ENCODE measurements around the gene RPS27A. TPM values are rescaled to one million over a fixed set of nuclear protein-coding genes. Genes with fewer than 3 reads are reported as not detected.
"Not testable (repeated sequence)": the region's sequence is repeated elsewhere in the genome, so short reads cannot be mapped to it uniquely, and the experiment has no call there.

RPS27A gene
- total RNA-seq (2021; ENCODE audit: unreplicated experiment) (853 TPM), Bru-seq, nascent RNA (percentile 99 among the genes with signal in this experiment), BruChase-seq, experiment 1, labeled RNA remaining after a 2-hour chase (percentile 97 among the genes with signal in this experiment), BruChase-seq, experiment 2, labeled RNA remaining after a 6-hour chase (percentile 98 among the genes with signal in this experiment)
- polyA plus RNA-seq (2012; ENCODE audit: insufficient read length): 595 TPM
- long read RNA-seq, transcript RPS27A-201 (6 exons, 1,071 nt): major isoform, 443 of 636 reads
- long read RNA-seq, transcript RPS27A-203 (5 exons, 796 nt): minor isoform, 161 of 636 reads
- long read RNA-seq, partial matches to known transcripts: 9 of 636 reads
- long read RNA-seq, other reads (novel, unspliced or antisense): 20 of 636 reads

DNA sequence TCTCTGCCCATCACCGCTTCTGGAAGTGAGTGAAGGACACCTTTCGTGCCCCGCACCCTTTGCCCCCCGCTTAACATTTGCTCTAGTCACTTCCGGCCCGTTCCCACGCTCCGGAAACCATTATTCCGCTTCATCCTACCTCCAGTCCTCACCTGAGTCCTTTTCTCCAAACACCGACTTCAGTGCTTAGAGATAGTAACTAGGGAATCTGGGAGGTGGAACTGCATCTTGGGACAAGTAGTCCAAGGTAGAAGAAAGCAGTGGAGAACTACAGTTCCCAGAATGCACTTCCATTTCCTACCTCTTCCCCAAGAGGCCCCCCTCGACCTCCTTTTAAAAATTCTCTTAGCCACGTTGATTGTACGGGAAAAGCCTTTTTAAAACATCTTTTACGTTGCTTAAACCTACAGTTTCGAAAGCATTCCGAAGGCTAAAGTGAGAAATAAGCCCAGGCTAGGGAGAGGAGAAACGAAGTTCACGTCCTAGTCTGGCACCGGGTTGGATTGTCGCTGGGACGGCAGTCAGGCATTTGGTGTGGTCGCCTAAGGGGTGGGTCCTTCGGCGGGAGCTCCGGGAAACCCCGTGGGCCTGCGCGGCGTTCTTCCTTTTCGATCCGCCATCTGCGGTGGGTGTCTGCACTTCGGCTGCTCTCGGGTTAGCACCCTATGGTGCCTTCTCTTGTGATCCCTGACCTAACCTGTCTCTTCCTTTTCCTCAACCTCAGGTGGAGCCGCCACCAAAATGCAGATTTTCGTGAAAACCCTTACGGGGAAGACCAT lies at the start of gene RPS27A, which contains the start of gene CLHC1:
Gene RPS27A, plus strand, starts transcription at position 605 of the 779 bp plus-strand sequence. Its CDS starts 137 bp downstream, at position 742.
Gene CLHC1, minus strand, starts transcription at position 210 of the 779 bp plus-strand sequence. CDS start 9,882 bp downstream, outside the sequence.
- peaks cover 38% of the 10 kb centered on the region for H3K36me3 ChIP-seq (ENCODE audit: control insufficient read depth, insufficient read depth, low read length)
- H3K4me3 ChIP-seq (ENCODE audit: low read depth in 2 of 2, low read length in 2 of 2): peak within 1 kb of the TSS; percentile 78 to 99
- DNase-seq (ENCODE audit: low read depth, low spot score) (peak; percentile 92), ATAC-seq (peak; percentile 97)
- no TSS peak for BruUV-seq (replicated peaks)
- peak within 1 kb of the TSS; percentile 100 for H3K27ac ChIP-seq (ENCODE audit: low read length)
- no peaks in the 10 kb centered on the region for H3K9me3 ChIP-seq (ENCODE audit: control insufficient read depth, insufficient read depth, low read depth, low read length)
- ChIA-PET POLR2A (no interaction called here), CTCF (no interaction called here)
- no peaks in the 10 kb centered on the region for H3K27me3 ChIP-seq (ENCODE audit: control insufficient read depth, insufficient read depth, low read length)
- in situ Hi-C loops (cut with HindIII; ENCODE audit: low pct_unique_long_range_greater_than_20kb, low sequenced_read_pairs) (no loop called here), intact Hi-C loops (cut with micrococcal nuclease; ENCODE audit: unreplicated experiment) (no loop called here)
- TF ChIP-seq SIN3A (IDR thresholded peaks at IDR 0.05; ENCODE audit: borderline replicate concordance, insufficient read depth, low read depth, low read length) (peak; percentile 80; the same call in 1 of the 2 replicates), TCF7L2 (IDR thresholded peaks at IDR 0.05; ENCODE audit: low read depth, low read length) (no peak), POLR2AphosphoS5 (IDR thresholded peaks at IDR 0.05; ENCODE audit: low read depth, low read length) (peak; percentile 98)
- TF ChIP-seq, protein P1, sequence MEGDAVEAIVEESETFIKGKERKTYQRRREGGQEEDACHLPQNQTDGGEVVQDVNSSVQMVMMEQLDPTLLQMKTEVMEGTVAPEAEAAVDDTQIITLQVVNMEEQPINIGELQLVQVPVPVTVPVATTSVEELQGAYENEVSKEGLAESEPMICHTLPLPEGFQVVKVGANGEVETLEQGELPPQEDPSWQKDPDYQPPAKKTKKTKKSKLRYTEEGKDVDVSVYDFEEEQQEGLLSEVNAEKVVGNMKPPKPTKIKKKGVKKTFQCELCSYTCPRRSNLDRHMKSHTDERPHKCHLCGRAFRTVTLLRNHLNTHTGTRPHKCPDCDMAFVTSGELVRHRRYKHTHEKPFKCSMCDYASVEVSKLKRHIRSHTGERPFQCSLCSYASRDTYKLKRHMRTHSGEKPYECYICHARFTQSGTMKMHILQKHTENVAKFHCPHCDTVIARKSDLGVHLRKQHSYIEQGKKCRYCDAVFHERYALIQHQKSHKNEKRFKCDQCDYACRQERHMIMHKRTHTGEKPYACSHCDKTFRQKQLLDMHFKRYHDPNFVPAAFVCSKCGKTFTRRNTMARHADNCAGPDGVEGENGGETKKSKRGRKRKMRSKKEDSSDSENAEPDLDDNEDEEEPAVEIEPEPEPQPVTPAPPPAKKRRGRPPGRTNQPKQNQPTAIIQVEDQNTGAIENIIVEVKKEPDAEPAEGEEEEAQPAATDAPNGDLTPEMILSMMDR (IDR thresholded peaks at IDR 0.05): no peak
- TF ChIP-seq, protein P2, sequence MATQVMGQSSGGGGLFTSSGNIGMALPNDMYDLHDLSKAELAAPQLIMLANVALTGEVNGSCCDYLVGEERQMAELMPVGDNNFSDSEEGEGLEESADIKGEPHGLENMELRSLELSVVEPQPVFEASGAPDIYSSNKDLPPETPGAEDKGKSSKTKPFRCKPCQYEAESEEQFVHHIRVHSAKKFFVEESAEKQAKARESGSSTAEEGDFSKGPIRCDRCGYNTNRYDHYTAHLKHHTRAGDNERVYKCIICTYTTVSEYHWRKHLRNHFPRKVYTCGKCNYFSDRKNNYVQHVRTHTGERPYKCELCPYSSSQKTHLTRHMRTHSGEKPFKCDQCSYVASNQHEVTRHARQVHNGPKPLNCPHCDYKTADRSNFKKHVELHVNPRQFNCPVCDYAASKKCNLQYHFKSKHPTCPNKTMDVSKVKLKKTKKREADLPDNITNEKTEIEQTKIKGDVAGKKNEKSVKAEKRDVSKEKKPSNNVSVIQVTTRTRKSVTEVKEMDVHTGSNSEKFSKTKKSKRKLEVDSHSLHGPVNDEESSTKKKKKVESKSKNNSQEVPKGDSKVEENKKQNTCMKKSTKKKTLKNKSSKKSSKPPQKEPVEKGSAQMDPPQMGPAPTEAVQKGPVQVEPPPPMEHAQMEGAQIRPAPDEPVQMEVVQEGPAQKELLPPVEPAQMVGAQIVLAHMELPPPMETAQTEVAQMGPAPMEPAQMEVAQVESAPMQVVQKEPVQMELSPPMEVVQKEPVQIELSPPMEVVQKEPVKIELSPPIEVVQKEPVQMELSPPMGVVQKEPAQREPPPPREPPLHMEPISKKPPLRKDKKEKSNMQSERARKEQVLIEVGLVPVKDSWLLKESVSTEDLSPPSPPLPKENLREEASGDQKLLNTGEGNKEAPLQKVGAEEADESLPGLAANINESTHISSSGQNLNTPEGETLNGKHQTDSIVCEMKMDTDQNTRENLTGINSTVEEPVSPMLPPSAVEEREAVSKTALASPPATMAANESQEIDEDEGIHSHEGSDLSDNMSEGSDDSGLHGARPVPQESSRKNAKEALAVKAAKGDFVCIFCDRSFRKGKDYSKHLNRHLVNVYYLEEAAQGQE (IDR thresholded peaks at IDR 0.05; ENCODE audit: insufficient read depth in 1 of 2, low read depth in 2 of 2, low read length in 1 of 2): no peak; a peak in 1 of 4 replicates
- H3K4me1 ChIP-seq (ENCODE audit: control insufficient read depth, insufficient read depth, low read length): peaks cover 27% of the 10 kb centered on the region

DNA sequence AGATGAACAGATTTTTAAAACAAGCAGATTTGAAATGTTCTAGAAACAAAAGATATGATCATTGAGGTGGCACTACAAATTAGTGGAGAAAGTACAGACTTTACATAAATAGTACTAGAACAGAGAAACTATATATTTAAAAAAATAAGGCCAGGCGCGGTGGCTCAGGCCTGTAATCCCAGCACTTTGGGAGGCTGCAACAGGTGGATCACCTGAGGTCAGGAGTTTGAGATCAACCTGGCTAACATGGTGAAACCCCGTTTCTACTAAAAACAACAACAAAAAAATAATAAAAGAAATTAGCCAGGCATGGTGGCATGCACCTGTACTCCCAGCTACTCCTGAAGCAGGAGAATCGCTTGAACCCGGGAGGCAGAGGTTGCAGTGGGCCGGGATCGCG lies 45.7 kb upstream of the RPS27A start:
- DNase-seq (ENCODE audit: low read depth, low spot score); ATAC-seq; H3K36me3 ChIP-seq (ENCODE audit: control insufficient read depth, insufficient read depth, low read length); H3K4me3 ChIP-seq (ENCODE audit: low read depth in 2 of 2, low read length in 2 of 2); in situ Hi-C loops (cut with HindIII; ENCODE audit: low pct_unique_long_range_greater_than_20kb, low sequenced_read_pairs); POLR2A ChIA-PET; H3K4me1 ChIP-seq (ENCODE audit: control insufficient read depth, insufficient read depth, low read length); intact Hi-C loops (cut with micrococcal nuclease; ENCODE audit: unreplicated experiment); H3K27me3 ChIP-seq (ENCODE audit: control insufficient read depth, insufficient read depth, low read length); H3K27ac ChIP-seq (ENCODE audit: low read length); CTCF ChIA-PET; BruUV-seq (replicated peaks); H3K9me3 ChIP-seq (ENCODE audit: control insufficient read depth, insufficient read depth, low read depth, low read length): not testable (repeated sequence)

DNA sequence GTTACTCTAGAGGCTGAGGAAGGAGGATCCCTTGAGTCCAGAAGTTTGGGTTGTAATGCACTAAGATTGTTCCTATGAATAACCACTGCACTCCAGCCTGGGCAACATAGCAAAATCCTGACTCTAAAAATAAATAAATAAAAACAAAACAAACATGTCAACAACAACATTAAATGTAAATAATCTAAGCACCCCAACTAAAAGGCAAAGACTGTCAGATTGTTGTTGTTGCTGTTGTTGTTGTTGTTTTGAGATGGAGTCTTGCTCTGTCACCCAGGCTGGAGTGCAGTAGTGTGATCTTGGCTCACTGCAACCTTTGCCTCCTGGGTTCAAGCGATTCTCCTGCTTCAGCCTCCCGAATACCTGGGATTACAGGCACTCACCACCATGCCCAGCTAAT lies 40.6 kb upstream of the RPS27A start:
- in situ Hi-C loops (cut with HindIII; ENCODE audit: low pct_unique_long_range_greater_than_20kb, low sequenced_read_pairs); POLR2A ChIA-PET; intact Hi-C loops (cut with micrococcal nuclease; ENCODE audit: unreplicated experiment); H3K9me3 ChIP-seq (ENCODE audit: control insufficient read depth, insufficient read depth, low read depth, low read length); BruUV-seq (replicated peaks); H3K27me3 ChIP-seq (ENCODE audit: control insufficient read depth, insufficient read depth, low read length); CTCF ChIA-PET; H3K4me3 ChIP-seq (ENCODE audit: low read depth in 2 of 2, low read length in 2 of 2); DNase-seq (ENCODE audit: low read depth, low spot score); H3K4me1 ChIP-seq (ENCODE audit: control insufficient read depth, insufficient read depth, low read length); ATAC-seq; H3K36me3 ChIP-seq (ENCODE audit: control insufficient read depth, insufficient read depth, low read length); H3K27ac ChIP-seq (ENCODE audit: low read length): not testable (repeated sequence)
